Measurements from ENCODE around the gene COL5A1. TPM values are rescaled to one million over a fixed set of nuclear protein-coding genes. Genes with fewer than 3 reads are reported as not detected.

The COL5A1 gene
- total RNA-seq, 1 donor from 2014 or later: 6.1 TPM

DNA sequence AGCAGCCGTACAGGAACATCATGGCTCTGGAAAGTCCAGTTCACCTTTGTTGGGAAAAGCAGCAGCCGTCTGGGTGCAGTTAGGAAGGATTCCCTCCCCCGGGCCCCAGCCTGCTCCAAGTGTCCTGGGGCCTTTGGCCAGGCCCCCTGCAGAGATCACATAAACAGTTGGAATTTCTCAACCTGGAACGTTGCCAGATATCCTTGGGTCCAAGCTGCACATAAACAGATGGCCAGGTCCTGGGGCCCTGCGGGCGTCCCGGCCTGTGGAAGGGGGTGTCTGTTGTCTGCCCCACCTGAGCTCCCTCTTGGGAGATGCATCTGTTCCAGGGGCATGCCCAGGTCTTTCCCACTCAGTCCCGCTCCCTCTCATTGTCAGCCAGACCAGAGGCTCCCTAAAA, 92.7 kb downstream of the COL5A1 start:
- Mint-ChIP-seq H3K4me1 (peaks cover 7% of the 10 kb centered on the region), H3K27me3 (ENCODE audit: insufficient read depth, low read depth) (peaks cover 9% of the 10 kb centered on the region), H3K9me3 (no peaks in the 10 kb centered on the region), H3K4me3 (no peak overlapping the region), H3K36me3 (no peaks in the 10 kb centered on the region), H3K27ac (no peak overlapping the region)
- TF ChIP-seq EZH2 (IDR thresholded peaks at IDR 0.05) (no peak), EZH2phosphoT487 (IDR thresholded peaks at IDR 0.05) (no peak)
- TF ChIP-seq, protein P1, sequence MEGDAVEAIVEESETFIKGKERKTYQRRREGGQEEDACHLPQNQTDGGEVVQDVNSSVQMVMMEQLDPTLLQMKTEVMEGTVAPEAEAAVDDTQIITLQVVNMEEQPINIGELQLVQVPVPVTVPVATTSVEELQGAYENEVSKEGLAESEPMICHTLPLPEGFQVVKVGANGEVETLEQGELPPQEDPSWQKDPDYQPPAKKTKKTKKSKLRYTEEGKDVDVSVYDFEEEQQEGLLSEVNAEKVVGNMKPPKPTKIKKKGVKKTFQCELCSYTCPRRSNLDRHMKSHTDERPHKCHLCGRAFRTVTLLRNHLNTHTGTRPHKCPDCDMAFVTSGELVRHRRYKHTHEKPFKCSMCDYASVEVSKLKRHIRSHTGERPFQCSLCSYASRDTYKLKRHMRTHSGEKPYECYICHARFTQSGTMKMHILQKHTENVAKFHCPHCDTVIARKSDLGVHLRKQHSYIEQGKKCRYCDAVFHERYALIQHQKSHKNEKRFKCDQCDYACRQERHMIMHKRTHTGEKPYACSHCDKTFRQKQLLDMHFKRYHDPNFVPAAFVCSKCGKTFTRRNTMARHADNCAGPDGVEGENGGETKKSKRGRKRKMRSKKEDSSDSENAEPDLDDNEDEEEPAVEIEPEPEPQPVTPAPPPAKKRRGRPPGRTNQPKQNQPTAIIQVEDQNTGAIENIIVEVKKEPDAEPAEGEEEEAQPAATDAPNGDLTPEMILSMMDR (IDR thresholded peaks at IDR 0.05): no peak
- Histone ChIP-seq H3F3A (ENCODE audit: low read depth) (no peaks in the 10 kb centered on the region), H3K4me3 (no peak overlapping the region), H3K4me1 (no peaks in the 10 kb centered on the region), H3K27ac (no peak overlapping the region), H4K20me1 (ENCODE audit: low read depth) (no peaks in the 10 kb centered on the region), H3K36me3 (no peaks in the 10 kb centered on the region), H3K9ac (no peak overlapping the region), H2AFZ (replicated peaks) (no peak overlapping the region), H3K79me2 (ENCODE audit: low read depth) (no peaks in the 10 kb centered on the region), H3K27me3 (no peaks in the 10 kb centered on the region), H3K9me3 (ENCODE audit: low read depth) (no peaks in the 10 kb centered on the region), H3K4me2 (no peak overlapping the region)
- DNase-seq (ENCODE audit: low spot score): no peak

DNA sequence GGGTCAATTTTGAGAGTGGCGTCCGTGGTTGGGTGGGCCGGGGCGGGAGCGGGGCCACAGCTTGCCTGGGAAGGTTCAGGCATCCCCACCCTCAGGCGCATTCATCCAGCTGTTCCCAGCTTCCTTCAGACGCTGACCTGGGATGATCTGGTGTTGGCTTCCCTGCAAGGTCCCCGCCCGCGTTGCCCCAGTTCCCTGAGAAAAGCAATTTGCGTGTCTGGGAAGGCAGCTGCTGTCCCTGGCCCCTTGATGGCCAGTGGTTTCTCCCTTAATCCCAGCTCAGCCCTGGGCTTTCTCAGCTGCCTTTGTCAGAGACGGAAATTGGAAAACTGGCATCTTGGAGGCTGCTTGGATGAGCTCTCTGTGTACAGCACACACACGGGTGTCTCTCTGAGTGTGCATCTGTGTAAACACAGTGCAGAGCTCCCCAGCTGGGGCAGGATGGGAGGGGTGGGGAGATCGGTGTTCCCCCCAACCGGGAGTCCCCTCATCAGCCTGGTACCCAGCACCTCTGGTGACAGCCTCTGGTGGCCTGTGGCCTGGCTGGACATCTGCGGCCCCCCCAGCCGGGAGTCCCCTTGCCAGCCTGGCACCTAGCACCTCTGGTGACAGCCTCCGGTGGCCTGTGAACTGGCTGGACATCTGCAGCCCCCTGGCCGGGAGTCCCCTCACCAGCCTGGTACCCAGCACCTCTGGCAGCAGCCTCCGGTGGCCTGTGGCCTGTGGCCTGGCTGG, 94.0 kb downstream of the COL5A1 start:
- Histone ChIP-seq H3F3A (ENCODE audit: low read depth) (no peaks in the 10 kb centered on the region), H3K9me3 (ENCODE audit: low read depth) (no peaks in the 10 kb centered on the region), H3K27ac (no peak overlapping the region), H3K9ac (no peak overlapping the region), H3K27me3 (no peaks in the 10 kb centered on the region), H3K79me2 (ENCODE audit: low read depth) (no peaks in the 10 kb centered on the region), H3K4me3 (no peak overlapping the region), H3K36me3 (no peaks in the 10 kb centered on the region), H3K4me1 (no peaks in the 10 kb centered on the region), H2AFZ (replicated peaks) (no peak overlapping the region), H4K20me1 (ENCODE audit: low read depth) (no peaks in the 10 kb centered on the region), H3K4me2 (no peak overlapping the region)
- H3K9me3 Mint-ChIP-seq: no peaks in the 10 kb centered on the region
- DNase-seq (ENCODE audit: low spot score): peak; percentile 45
- H3K27me3 Mint-ChIP-seq (ENCODE audit: insufficient read depth, low read depth): peaks cover 9% of the 10 kb centered on the region
- TF ChIP-seq, protein P1 (IDR thresholded peaks at IDR 0.05): no peak
- no peak overlapping the region for H3K4me3 Mint-ChIP-seq
- no peak overlapping the region for H3K27ac Mint-ChIP-seq
- H3K4me1 Mint-ChIP-seq: peaks cover 11% of the 10 kb centered on the region
- no peaks in the 10 kb centered on the region for H3K36me3 Mint-ChIP-seq

DNA sequence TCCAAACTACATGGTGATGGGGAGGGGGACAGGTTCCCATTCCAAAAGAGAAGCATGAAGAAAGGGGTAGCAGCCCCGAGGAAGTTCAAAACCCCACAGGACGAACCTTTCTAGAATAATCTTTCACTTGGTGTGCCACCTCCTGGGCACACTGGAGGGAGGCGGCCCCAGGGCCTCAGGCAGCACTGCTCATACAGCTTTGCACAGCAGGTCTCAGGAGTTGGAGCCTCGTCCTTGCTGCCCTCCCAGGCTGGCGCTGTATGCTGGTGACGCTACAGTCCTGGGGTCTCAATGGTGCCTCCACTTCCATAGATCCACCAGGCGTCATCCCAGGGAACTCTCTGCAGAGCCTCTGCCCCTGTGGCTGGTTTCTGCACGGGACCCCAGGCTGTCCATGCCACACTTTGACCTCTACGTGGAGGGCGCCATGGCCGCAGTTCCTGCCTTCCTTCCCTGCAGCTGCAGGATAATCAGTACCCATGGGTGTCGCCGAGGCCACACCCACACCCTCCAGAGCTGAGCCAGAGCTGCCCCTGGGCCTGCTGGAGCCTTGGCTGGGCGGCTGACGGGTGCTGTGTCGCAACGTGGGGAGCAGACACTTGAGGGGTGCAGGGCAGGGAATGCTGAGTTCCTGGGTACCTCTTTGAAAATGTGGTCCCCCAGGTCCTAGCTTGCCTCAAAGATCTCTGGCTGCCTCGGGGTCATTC, 95.3 kb downstream of the COL5A1 start:
- H3K27ac Mint-ChIP-seq: no peak overlapping the region
- Histone ChIP-seq H3F3A (ENCODE audit: low read depth) (no peaks in the 10 kb centered on the region), H3K4me2 (no peak overlapping the region), H3K9ac (no peak overlapping the region), H3K27me3 (no peaks in the 10 kb centered on the region), H2AFZ (replicated peaks) (no peak overlapping the region), H3K79me2 (ENCODE audit: low read depth) (no peaks in the 10 kb centered on the region), H3K27ac (no peak overlapping the region), H3K36me3 (no peaks in the 10 kb centered on the region), H3K9me3 (ENCODE audit: low read depth) (no peaks in the 10 kb centered on the region), H4K20me1 (ENCODE audit: low read depth) (no peaks in the 10 kb centered on the region), H3K4me1 (no peaks in the 10 kb centered on the region), H3K4me3 (no peak overlapping the region)
- no peak for TF ChIP-seq EZH2 (IDR thresholded peaks at IDR 0.05)
- TF ChIP-seq, protein P1 (IDR thresholded peaks at IDR 0.05): no peak
- TF ChIP-seq EZH2phosphoT487 (IDR thresholded peaks at IDR 0.05): no peak
- H3K36me3 Mint-ChIP-seq: no peaks in the 10 kb centered on the region
- DNase-seq (ENCODE audit: low spot score): no peak
- no peak overlapping the region for H3K4me3 Mint-ChIP-seq
- peaks cover 9% of the 10 kb centered on the region for H3K27me3 Mint-ChIP-seq (ENCODE audit: insufficient read depth, low read depth)
- H3K9me3 Mint-ChIP-seq: no peaks in the 10 kb centered on the region
- peaks cover 16% of the 10 kb centered on the region for H3K4me1 Mint-ChIP-seq
